SK-N-SH treated with all-trans-retinoic acid at 6 μM for 48 hours (cell line): ENCODE data around the gene ST3GAL6.

ENCODE experiments used
- ARNTL ChIP-seq: fragments of 450-650 bp; formaldehyde crosslinking; IDR thresholded peaks from 2 replicates; pipeline ENCODE4 v1.5.0; 2020; ENCODE audit warnings: low read depth, mild to moderate bottlenecking, moderate library complexity, borderline replicate concordance
- ZNF565 ChIP-seq: fragments of 450-650 bp; formaldehyde crosslinking; conservative IDR thresholded peaks from 2 replicates; pipeline ENCODE4 v1.5.0; 2020; ENCODE audit warnings: low read depth, mild to moderate bottlenecking, moderate library complexity

GRCh38 chr3:98735761-98736269, 27.3 kb upstream of the ST3GAL6 start:
- TF ChIP-seq ARNTL (CRISPR knock-in tag), result no peak
- no peak for TF ChIP-seq ZNF565 (CRISPR knock-in tag)
